Measurements from ENCODE around the gene TMC1.
"Not testable (repeated sequence)": the region's sequence is repeated elsewhere in the genome, so short reads cannot be mapped to it uniquely, and the experiment has no call there.

TMC1 gene

DNA sequence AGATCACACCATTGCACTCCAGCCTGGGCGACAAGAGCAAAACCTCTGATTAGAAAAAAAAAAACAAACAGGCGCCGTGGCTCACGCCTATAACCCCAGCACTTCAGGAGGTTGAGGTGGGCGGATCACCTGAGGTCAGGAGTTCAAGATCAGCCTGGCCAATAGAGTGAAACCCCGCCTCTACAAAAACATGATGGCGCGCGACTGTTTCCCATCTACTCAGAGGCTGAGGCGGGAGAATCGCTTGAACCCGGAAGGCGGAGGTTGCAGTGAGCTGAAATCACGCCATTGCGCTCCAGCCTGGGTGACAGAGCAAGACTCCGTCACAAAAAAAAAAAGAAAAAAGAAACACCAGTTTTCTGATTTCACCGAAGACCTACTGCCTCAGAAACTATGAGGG, at the start of gene TMC1:
Gene TMC1, plus strand, starts transcription at position 193 of the 400 bp plus-strand sequence. CDS start 127,041 bp downstream, outside the sequence.
- not testable (repeated sequence) for H3K27me3 ChIP-seq (ENCODE audit: insufficient read depth, low read length, poor library complexity); H3K27ac ChIP-seq (ENCODE audit: low read length); H3K9me3 ChIP-seq (ENCODE audit: insufficient read depth, low read length, severe bottlenecking); H3K4me1 ChIP-seq (ENCODE audit: insufficient read depth, low read length); H2AFZ ChIP-seq (ENCODE audit: low read depth, low read length); ATAC-seq (ENCODE audit: insufficient read depth, low read depth); H3K4me3 ChIP-seq (ENCODE audit: low read depth in 1 of 2, low read length in 2 of 2); DNase-seq; H4K20me1 ChIP-seq (ENCODE audit: insufficient read depth, low read length); H3K36me3 ChIP-seq (ENCODE audit: insufficient read depth, low read length); H3K79me2 ChIP-seq (ENCODE audit: insufficient read depth, low read length); H3K9ac ChIP-seq (ENCODE audit: low read depth, low read length); H3K4me2 ChIP-seq (ENCODE audit: insufficient read depth, low read length)

DNA sequence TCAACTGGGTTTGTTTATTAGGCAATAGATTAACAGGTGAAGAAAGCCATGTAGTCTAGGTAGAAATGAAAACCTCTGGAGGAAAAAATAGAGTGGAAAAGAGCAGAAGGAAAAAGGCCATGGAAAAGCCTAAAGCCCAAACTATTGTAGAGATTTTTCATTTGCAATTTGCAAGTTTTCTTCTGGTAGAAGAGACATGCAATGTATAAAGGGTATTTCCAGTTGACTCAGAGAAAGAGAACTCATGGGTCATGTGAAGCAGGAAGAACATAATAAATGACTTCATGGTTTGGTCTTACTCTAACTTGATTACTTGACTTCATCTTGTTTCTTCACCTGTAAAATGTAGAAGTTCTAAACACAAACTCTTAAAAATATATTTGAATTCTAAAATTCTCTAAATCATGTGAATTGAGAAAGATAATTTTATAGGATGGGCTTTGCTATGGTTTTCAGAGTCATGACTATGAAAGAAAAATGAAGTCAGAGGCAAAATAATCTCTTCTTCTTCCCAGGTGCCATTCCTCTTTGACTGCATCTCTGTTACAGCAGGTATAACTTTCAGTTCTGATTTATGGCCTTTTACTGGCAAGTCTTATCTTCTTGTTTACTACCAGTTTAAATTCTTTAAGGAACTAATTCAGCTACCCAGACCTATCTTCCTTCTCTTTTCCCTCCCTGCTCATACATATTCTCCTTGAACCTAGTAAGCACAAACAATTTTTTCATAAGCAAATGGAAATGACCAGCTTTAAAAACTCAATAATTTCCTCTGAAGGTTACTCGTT, 47.7 kb upstream of the TMC1 start:
- Histone ChIP-seq H3K36me3 (ENCODE audit: insufficient read depth, low read length) (no peaks in the 10 kb centered on the region), H4K20me1 (ENCODE audit: insufficient read depth, low read length) (no peaks in the 10 kb centered on the region), H3K27me3 (ENCODE audit: insufficient read depth, low read length, poor library complexity) (no peaks in the 10 kb centered on the region), H3K4me2 (ENCODE audit: insufficient read depth, low read length) (no peak overlapping the region), H3K9me3 (ENCODE audit: insufficient read depth, low read length, severe bottlenecking) (no peaks in the 10 kb centered on the region), H3K4me3 (ENCODE audit: low read depth in 1 of 2, low read length in 2 of 2) (no peak overlapping the region), H3K4me1 (ENCODE audit: insufficient read depth, low read length) (no peaks in the 10 kb centered on the region), H3K9ac (ENCODE audit: low read depth, low read length) (no peak overlapping the region), H2AFZ (ENCODE audit: low read depth, low read length) (no peak overlapping the region), H3K27ac (ENCODE audit: low read length) (no peak overlapping the region), H3K79me2 (ENCODE audit: insufficient read depth, low read length) (no peaks in the 10 kb centered on the region)
- DNase-seq (no peak), ATAC-seq (ENCODE audit: insufficient read depth, low read depth) (no peak)
- TF ChIP-seq, protein P1, sequence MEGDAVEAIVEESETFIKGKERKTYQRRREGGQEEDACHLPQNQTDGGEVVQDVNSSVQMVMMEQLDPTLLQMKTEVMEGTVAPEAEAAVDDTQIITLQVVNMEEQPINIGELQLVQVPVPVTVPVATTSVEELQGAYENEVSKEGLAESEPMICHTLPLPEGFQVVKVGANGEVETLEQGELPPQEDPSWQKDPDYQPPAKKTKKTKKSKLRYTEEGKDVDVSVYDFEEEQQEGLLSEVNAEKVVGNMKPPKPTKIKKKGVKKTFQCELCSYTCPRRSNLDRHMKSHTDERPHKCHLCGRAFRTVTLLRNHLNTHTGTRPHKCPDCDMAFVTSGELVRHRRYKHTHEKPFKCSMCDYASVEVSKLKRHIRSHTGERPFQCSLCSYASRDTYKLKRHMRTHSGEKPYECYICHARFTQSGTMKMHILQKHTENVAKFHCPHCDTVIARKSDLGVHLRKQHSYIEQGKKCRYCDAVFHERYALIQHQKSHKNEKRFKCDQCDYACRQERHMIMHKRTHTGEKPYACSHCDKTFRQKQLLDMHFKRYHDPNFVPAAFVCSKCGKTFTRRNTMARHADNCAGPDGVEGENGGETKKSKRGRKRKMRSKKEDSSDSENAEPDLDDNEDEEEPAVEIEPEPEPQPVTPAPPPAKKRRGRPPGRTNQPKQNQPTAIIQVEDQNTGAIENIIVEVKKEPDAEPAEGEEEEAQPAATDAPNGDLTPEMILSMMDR (IDR thresholded peaks at IDR 0.05; ENCODE audit: borderline replicate concordance, extremely low read depth, low read length, poor library complexity, severe bottlenecking) = no peak
- TF ChIP-seq EZH2 (IDR thresholded peaks at IDR 0.05; ENCODE audit: borderline replicate concordance, low read depth, low read length, severe bottlenecking) = no peak

DNA sequence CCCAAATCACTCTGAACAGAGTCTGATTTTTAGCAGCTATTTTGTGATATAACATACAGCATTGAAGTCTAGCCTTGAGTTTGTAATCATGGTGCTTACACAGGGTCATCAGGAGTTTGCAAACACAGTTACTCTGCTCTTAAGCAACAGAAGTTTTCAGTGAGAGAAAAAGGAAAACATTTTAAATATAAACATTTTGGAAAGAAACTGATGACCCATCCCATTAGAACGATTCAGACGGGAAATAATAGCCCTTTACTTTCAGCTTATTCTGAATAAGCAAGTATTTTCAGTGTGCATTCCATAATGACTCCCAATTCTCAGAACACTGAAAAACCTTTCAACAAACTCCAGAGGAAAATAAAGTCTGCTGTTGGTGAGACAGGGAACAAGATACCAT, 46.7 kb upstream of the TMC1 start:
- Histone ChIP-seq H3K27me3 (ENCODE audit: insufficient read depth, low read length, poor library complexity) (no peaks in the 10 kb centered on the region), H3K79me2 (ENCODE audit: insufficient read depth, low read length) (no peaks in the 10 kb centered on the region), H3K4me3 (ENCODE audit: low read depth in 1 of 2, low read length in 2 of 2) (no peak overlapping the region), H3K27ac (ENCODE audit: low read length) (no peak overlapping the region), H4K20me1 (ENCODE audit: insufficient read depth, low read length) (no peaks in the 10 kb centered on the region), H3K9me3 (ENCODE audit: insufficient read depth, low read length, severe bottlenecking) (no peaks in the 10 kb centered on the region), H3K4me2 (ENCODE audit: insufficient read depth, low read length) (no peak overlapping the region), H3K9ac (ENCODE audit: low read depth, low read length) (no peak overlapping the region), H2AFZ (ENCODE audit: low read depth, low read length) (no peak overlapping the region), H3K4me1 (ENCODE audit: insufficient read depth, low read length) (no peaks in the 10 kb centered on the region), H3K36me3 (ENCODE audit: insufficient read depth, low read length) (no peaks in the 10 kb centered on the region)
- no peak for ATAC-seq (ENCODE audit: insufficient read depth, low read depth)
- no peak for TF ChIP-seq EZH2 (IDR thresholded peaks at IDR 0.05; ENCODE audit: borderline replicate concordance, low read depth, low read length, severe bottlenecking)
- TF ChIP-seq, protein P1 (IDR thresholded peaks at IDR 0.05; ENCODE audit: borderline replicate concordance, extremely low read depth, low read length, poor library complexity, severe bottlenecking) = no peak
- DNase-seq = no peak

DNA sequence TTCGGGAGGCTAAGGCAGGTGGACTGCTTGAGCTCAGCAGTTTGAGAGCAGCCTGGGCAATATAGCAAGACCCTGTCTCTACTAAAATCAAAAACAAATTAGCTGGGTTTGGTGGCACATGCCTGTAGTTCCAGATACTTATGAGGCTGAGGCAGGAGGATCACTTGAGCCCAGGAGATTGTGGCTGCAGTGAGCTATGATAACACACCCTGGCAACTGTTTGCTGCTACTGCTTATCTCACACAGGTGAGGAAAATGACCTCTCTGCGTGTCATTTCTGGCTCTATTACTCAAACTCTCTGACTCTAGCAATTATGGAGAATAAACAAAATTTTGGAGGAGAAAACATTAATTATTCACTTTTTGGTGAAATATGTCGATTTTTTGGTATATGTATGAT, 45.3 kb upstream of the TMC1 start:
- DNase-seq (no peak), ATAC-seq (ENCODE audit: insufficient read depth, low read depth) (no peak)
- Histone ChIP-seq H4K20me1 (ENCODE audit: insufficient read depth, low read length) (no peaks in the 10 kb centered on the region), H3K4me1 (ENCODE audit: insufficient read depth, low read length) (no peaks in the 10 kb centered on the region), H2AFZ (ENCODE audit: low read depth, low read length) (no peak overlapping the region), H3K27me3 (ENCODE audit: insufficient read depth, low read length, poor library complexity) (no peaks in the 10 kb centered on the region), H3K27ac (ENCODE audit: low read length) (no peak overlapping the region), H3K4me2 (ENCODE audit: insufficient read depth, low read length) (no peak overlapping the region), H3K9me3 (ENCODE audit: insufficient read depth, low read length, severe bottlenecking) (no peaks in the 10 kb centered on the region), H3K79me2 (ENCODE audit: insufficient read depth, low read length) (no peaks in the 10 kb centered on the region), H3K36me3 (ENCODE audit: insufficient read depth, low read length) (no peaks in the 10 kb centered on the region), H3K4me3 (ENCODE audit: low read depth in 1 of 2, low read length in 2 of 2) (no peak overlapping the region), H3K9ac (ENCODE audit: low read depth, low read length) (no peak overlapping the region)
- TF ChIP-seq, protein P1 (IDR thresholded peaks at IDR 0.05; ENCODE audit: borderline replicate concordance, extremely low read depth, low read length, poor library complexity, severe bottlenecking) = no peak
- no peak for TF ChIP-seq EZH2 (IDR thresholded peaks at IDR 0.05; ENCODE audit: borderline replicate concordance, low read depth, low read length, severe bottlenecking)
